HCT116 (cell line): Measurements from ENCODE around the gene DNAJC7. TPM values are rescaled to one million over a fixed set of nuclear protein-coding genes. Genes with fewer than 3 reads are reported as not detected.
A peak's percentile ranks its signal among the peaks of the same experiment; 100 is the strongest.

ENCODE experiments used
- ATAC-seq: fragments of 200-7000 bp; cut with Tn5 transposase; 2 replicates; pipeline ENCODE4 v1.9.1; 2020; ENCODE audit warnings: mild to moderate bottlenecking, moderate library complexity
- BruUV-seq: library from RNA; stranded (reverse); fragments of 400-500 nt; replicated peaks from 2 replicates; lab custom pipeline; 2021; lab: Mats Ljungman, UMichigan
- CTCF ChIA-PET: fragments of 300-600 bp; sonication (Branson Sonifier 250); formaldehyde crosslinking; loops from one replicate; lab custom pipeline; 2021; ENCODE audit warnings: antibody characterized with exemption; lab: Charles Lee
- POLR2A ChIA-PET: fragments of 300-600, 350-600 bp; sonication (Branson Sonifier 250); formaldehyde crosslinking; loops from one replicate; lab custom pipeline; 2021; ENCODE audit warnings: antibody characterized with exemption; lab: Charles Lee
- RAD21 ChIA-PET, 2 experiments: fragments of 300-600 bp; sonication (Branson Sonifier 250); formaldehyde crosslinking; loops; one replicate each; lab custom pipeline; 2023; ENCODE audit warnings: low total read pairs in 2 of 2; ENCODE audit not compliant: uncharacterized antibody in 2 of 2, unreplicated experiment in 2 of 2, low non-redundant PET in 1 of 2; lab: Charles Lee
- DNase-seq: peaks from one replicate; pipeline ENCODE4 v3.0.0-alpha.2; 2010; ENCODE audit warnings: low read depth, low spot score
- H2AFZ ChIP-seq: fragments of 200-600 bp; shearing (Covaris generic), sonication (generic); 2 replicates; pipeline ENCODE4 v1.6.1; 2017; ENCODE audit warnings: low read depth, mixed run types, mixed read lengths, antibody characterized with exemption, low read length; ENCODE audit not compliant: poor library complexity, severe bottlenecking
- H3K27ac ChIP-seq: 2 replicates; pipeline ENCODE4 v1.5.1; 2012; ENCODE audit warnings: low read depth, low read length
- H3K27me3 ChIP-seq: fragments of 200-600 bp; sonication (generic); 2 replicates; pipeline ENCODE4 v1.6.1; 2016; ENCODE audit warnings: mixed run types, low read length, mixed read lengths; ENCODE audit not compliant: insufficient read depth
- H3K36me3 ChIP-seq, 2 experiments: fragments of 200-500 bp in 1 of 2; fragments of 200-600 bp in 1 of 2; sonication (Bioruptor generic) in 1 of 2; sonication (generic) in 1 of 2; 2 replicates each; pipeline versions ENCODE4 v1.5.1 to v1.6.1; 2014 to 2016; ENCODE audit warnings: low read length in 2 of 2, inconsistent platforms in 1 of 2, mixed read lengths in 1 of 2, mixed run types in 1 of 2; ENCODE audit not compliant: insufficient read depth in 2 of 2, control insufficient read depth in 1 of 2
- H3K4me1 ChIP-seq, 2 experiments: fragments of 200-600 bp in 1 of 2; sonication (generic) in 1 of 2; 2 replicates each; pipeline versions ENCODE4 v1.5.1 to v1.6.1; 2012 to 2017; ENCODE audit warnings: low read length in 2 of 2, inconsistent platforms in 1 of 2, mild to moderate bottlenecking in 1 of 2, mixed read lengths in 1 of 2, mixed run types in 1 of 2, moderate library complexity in 1 of 2; ENCODE audit not compliant: insufficient read depth in 2 of 2, control insufficient read depth in 1 of 2
- H3K4me2 ChIP-seq: fragments of 200-600 bp; sonication (generic); 2 replicates; pipeline ENCODE4 v1.6.1; 2017; ENCODE audit warnings: mixed run types, low read length, mixed read lengths
- H3K4me3 ChIP-seq, 2 experiments: fragments of 200-600 bp in 1 of 2; sonication (generic) in 1 of 2; replicated peaks in 1 of 2; 2 replicates each; pipeline ENCODE4 v1.5.1; 2011 to 2016; ENCODE audit warnings: low read length in 2 of 2, control low read depth in 1 of 2, low read depth in 1 of 2, mild to moderate bottlenecking in 1 of 2, mixed read lengths in 1 of 2, mixed run types in 1 of 2
- H3K79me2 ChIP-seq: fragments of 200-600 bp; sonication (generic); 2 replicates; pipeline ENCODE4 v1.6.1; 2017; ENCODE audit warnings: mild to moderate bottlenecking, mixed run types, low read length, moderate library complexity, mixed read lengths; ENCODE audit not compliant: insufficient read depth
- H3K9ac ChIP-seq: fragments of 200-600 bp; sonication (generic); 2 replicates; pipeline ENCODE4 v1.6.1; 2016; ENCODE audit warnings: low read length, mixed read lengths
- H3K9me2 ChIP-seq: fragments of 200-600 bp; sonication (generic), shearing (Covaris generic); 2 replicates; pipeline ENCODE4 v1.6.1; 2017; ENCODE audit warnings: mixed run types, mild to moderate bottlenecking, moderate library complexity; ENCODE audit not compliant: insufficient read depth
- H3K9me3 ChIP-seq, 2 experiments: fragments of 200-500 bp in 1 of 2; fragments of 200-600 bp in 1 of 2; sonication (Bioruptor generic) in 1 of 2; sonication (generic) in 1 of 2; 2 replicates each; pipeline ENCODE4 v1.6.1; 2014 to 2017; ENCODE audit warnings: low read length in 2 of 2, mixed read lengths in 2 of 2, inconsistent platforms in 1 of 2, low read depth in 1 of 2, mild to moderate bottlenecking in 1 of 2, mixed run types in 1 of 2, moderate library complexity in 1 of 2; ENCODE audit not compliant: control insufficient read depth in 1 of 2, insufficient read depth in 1 of 2
- H4K20me1 ChIP-seq: fragments of 200-600 bp; sonication (generic), shearing (Covaris generic); 2 replicates; pipeline ENCODE4 v1.6.1; 2017; ENCODE audit warnings: mixed run types, mild to moderate bottlenecking, moderate library complexity; ENCODE audit not compliant: insufficient read depth
- ATF3 ChIP-seq: IDR thresholded peaks from 2 replicates; pipeline ENCODE4 v1.6.1; 2012
- CBX3 ChIP-seq: IDR thresholded peaks from 2 replicates; pipeline ENCODE4 v1.6.1; 2012; ENCODE audit warnings: low read depth
- CEBPB ChIP-seq: IDR thresholded peaks from 2 replicates; pipeline ENCODE4 v1.6.1; 2012; ENCODE audit warnings: low read depth
- CTCF ChIP-seq, 3 experiments: fragments of 200-600 bp in 1 of 3; sonication (generic) in 1 of 3; IDR thresholded peaks in 2 of 3; conservative IDR thresholded peaks in 1 of 3; 2 replicates each; pipeline ENCODE4 v1.5.1; 2012 to 2017; ENCODE audit warnings: low read depth in 2 of 3, low read length in 2 of 3, antibody characterized with exemption in 1 of 3, borderline replicate concordance in 1 of 3, control low read depth in 1 of 3, mild to moderate bottlenecking in 1 of 3, mixed read lengths in 1 of 3, mixed run types in 1 of 3, moderate library complexity in 1 of 3; ENCODE audit not compliant: insufficient read depth in 1 of 3
- EGR1 ChIP-seq: IDR thresholded peaks from 2 replicates; pipeline ENCODE4 v1.6.1; 2012; ENCODE audit warnings: low read depth
- ELF1 ChIP-seq: IDR thresholded peaks from 2 replicates; pipeline ENCODE4 v1.6.1; 2012; ENCODE audit warnings: low read depth, borderline replicate concordance
- EZH2 ChIP-seq: fragments of 200-600 bp; sonication (generic); IDR thresholded peaks from 2 replicates; pipeline ENCODE4 v1.6.1; 2017; ENCODE audit warnings: antibody characterized with exemption, mixed run types
- FOSL1 ChIP-seq: IDR thresholded peaks from 2 replicates; pipeline ENCODE4 v1.6.1; 2012; ENCODE audit warnings: low read depth
- MAX ChIP-seq: IDR thresholded peaks from 2 replicates; pipeline ENCODE4 v1.6.1; 2012
- POLR2A ChIP-seq: IDR thresholded peaks from 2 replicates; pipeline ENCODE4 v1.7.0; 2011; ENCODE audit warnings: borderline replicate concordance; ENCODE audit not compliant: insufficient read depth, insufficient read length; ENCODE audit errors: extremely low read depth
- POLR2AphosphoS5 ChIP-seq: IDR thresholded peaks from 2 replicates; pipeline ENCODE4 v1.6.1; 2011; ENCODE audit warnings: mild to moderate bottlenecking, low read depth, low read length, moderate library complexity
- RAD21 ChIP-seq: IDR thresholded peaks from 2 replicates; pipeline ENCODE4 v1.6.1; 2012; ENCODE audit warnings: low read depth, mild to moderate bottlenecking
- REST ChIP-seq: IDR thresholded peaks from 2 replicates; pipeline ENCODE4 v1.6.1; 2012; ENCODE audit warnings: low read depth
- SIN3A ChIP-seq: IDR thresholded peaks from 2 replicates; pipeline ENCODE4 v1.6.1; 2012; ENCODE audit warnings: low read depth
- SP1 ChIP-seq: IDR thresholded peaks from 2 replicates; pipeline ENCODE4 v1.6.1; 2012; ENCODE audit warnings: low read depth
- SRF ChIP-seq: IDR thresholded peaks from 2 replicates; pipeline ENCODE4 v1.6.1; 2012; ENCODE audit warnings: low read depth
- TCF7L2 ChIP-seq: IDR thresholded peaks from 2 replicates; pipeline ENCODE4 v1.7.0; 2011; ENCODE audit warnings: borderline replicate concordance, inconsistent platforms; ENCODE audit not compliant: insufficient read depth, insufficient read length; ENCODE audit errors: extremely low read depth
- ZBTB33 ChIP-seq: IDR thresholded peaks from 2 replicates; pipeline ENCODE4 v1.6.1; 2011; ENCODE audit warnings: mild to moderate bottlenecking, low read length, moderate library complexity; ENCODE audit not compliant: insufficient replicate concordance; ENCODE audit errors: extremely low read depth
- ZNF274 ChIP-seq: fragments of 200-500 bp; sonication (Bioruptor generic); IDR thresholded peaks from 2 replicates; pipeline ENCODE4 v1.6.1; 2014; ENCODE audit warnings: mild to moderate bottlenecking, low read depth, low read length, inconsistent platforms
- intact Hi-C: fragments of 100-400 bp; cut with micrococcal nuclease; formaldehyde crosslinking; loops from 2 replicates; pipeline ENCODE4 v1.10.0; 2022
- total RNA-seq: library from RNA; stranded (reverse); gene quantifications from one replicate; pipeline ENCODE4 v1.2.1, GENCODE V29; 2021; ENCODE audit not compliant: unreplicated experiment

DNAJC7 gene
- total RNA-seq, 1 experiment from 2014 or later = 113 TPM

- ATAC-seq (no peak), DNase-seq (no peak)
- Histone ChIP-seq H3K4me3 (no peak overlapping the region), H3K27ac (peak overlapping the region; percentile 66), H3K4me1 (peaks cover 21 to 41% of the 10 kb centered on the region in 2 experiments), H3K27me3 (no peaks in the 10 kb centered on the region), H2AFZ (no peak overlapping the region), H3K36me3 (peaks cover 7 to 9% of the 10 kb centered on the region in 2 experiments; a peak in 2 of 4 replicates), H4K20me1 (no peaks in the 10 kb centered on the region), H3K9me2 (no peaks in the 10 kb centered on the region), H3K79me2 (peaks cover 19% of the 10 kb centered on the region), H3K9ac (no peak overlapping the region), H3K9me3 (no peaks in the 10 kb centered on the region), H3K4me2 (peak overlapping the region; percentile 50)
- no peak for TF ChIP-seq CBX3
- no peak for TF ChIP-seq ZBTB33
- no peak for TF ChIP-seq EZH2
- TF ChIP-seq REST = no peak
- TF ChIP-seq SP1 = no peak
- no peak for TF ChIP-seq ATF3
- TF ChIP-seq RAD21 = no peak
- no peak; the same call in 1 of the 2 replicates for TF ChIP-seq CEBPB
- no peak for TF ChIP-seq POLR2AphosphoS5
- TF ChIP-seq EGR1 = no peak
- no peak for TF ChIP-seq TCF7L2
- no peak for TF ChIP-seq MAX
- TF ChIP-seq FOSL1 = no peak
- no peak for TF ChIP-seq SIN3A
- no peak for TF ChIP-seq SRF
- TF ChIP-seq ELF1 = no peak
- TF ChIP-seq CTCF (IDR thresholded peaks at IDR 0.05 in 2 of 3, conservative IDR thresholded peaks at IDR 0.05 in 1 of 3; ENCODE audit: borderline replicate concordance in 1 of 3, insufficient read depth in 1 of 3, low read depth in 2 of 3, low read length in 2 of 3) = no peak
- no peak for TF ChIP-seq POLR2A
- TF ChIP-seq ZNF274 = no peak
- no TSS peak for BruUV-seq
- ChIA-PET POLR2A (no interaction called here), RAD21 (interaction anchor here (0.6 to 0.7 kb wide), 2 partner anchors 77 to 83 kb away, joined by 7 read pairs; no protein-coding TSS in a partner anchor), CTCF (interaction anchor here (0.8 to 3.7 kb wide), 3 partner anchors 58 to 504 kb away, joined by 3 to 15 read pairs (median 15); partner anchors contain the start of gene CNP)
- intact Hi-C loops = loop anchor here (10.0 kb wide), 1 partner anchor 501 kb away; no protein-coding TSS in a partner anchor
These were observed 6.5 kb upstream of the DNAJC7 start for GRCh38 chr17:42023524-42024349.
